Gastroesophageal sphincter (tissue), 4 donors: ENCODE results near the gene RAB19. TPM values are rescaled to one million over a fixed set of nuclear protein-coding genes. Genes with fewer than 3 reads are reported as not detected.
"Not testable (repeated sequence)": the region's sequence is repeated elsewhere in the genome, so short reads cannot be mapped to it uniquely, and the experiment has no call there.

Source experiments
- ATAC-seq: fragments of 150-250 bp; one replicate; pipeline ENCODE4 v1.9.1; 2016; ENCODE audit warnings: mild to moderate bottlenecking, moderate library complexity
- H3K27ac ChIP-seq, 4 donors: fragments of 200-600 bp; sonication (generic) in 3 of 4; 1 replicate in 3 of 4; 2 replicates in 1 of 4; pipeline ENCODE4 v1.5.1; 2016 to 2019
- H3K27me3 ChIP-seq: fragments of 200-600 bp; sonication (generic); one replicate; pipeline ENCODE4 v1.5.1; 2019
- H3K36me3 ChIP-seq, 2 donors: fragments of 200-600 bp; sonication (generic); one replicate each; pipeline ENCODE4 v1.5.1; 2019; ENCODE audit warnings: control low read depth in 1 of 2
- H3K4me1 ChIP-seq, 3 donors: fragments of 200-600 bp; sonication (generic); 1 replicate in 2 of 3; 2 replicates in 1 of 3; pipeline ENCODE4 v1.5.1; 2016 to 2019; ENCODE audit warnings: control low read depth in 2 of 3
- H3K4me3 ChIP-seq, 2 donors: fragments of 200-600 bp; sonication (generic); one replicate each; pipeline ENCODE4 v1.5.1; 2019; ENCODE audit warnings: mild to moderate bottlenecking in 1 of 2, moderate library complexity in 1 of 2
- H3K9me3 ChIP-seq, 3 donors: fragments of 200-600 bp; sonication (generic); one replicate each; pipeline ENCODE4 v1.5.1; 2017 to 2019; ENCODE audit warnings: control low read depth in 2 of 3
- EP300 ChIP-seq: sonication (generic); formaldehyde crosslinking; IDR thresholded peaks from one replicate; pipeline ENCODE4 v1.6.1; 2017; ENCODE audit warnings: antibody characterized with exemption, mild to moderate bottlenecking
- POLR2A ChIP-seq, 2 donors: fragments of 450-650 bp; IDR thresholded peaks; one replicate each; pipeline ENCODE4 v1.6.1; 2017; ENCODE audit warnings: antibody characterized with exemption in 2 of 2, mild to moderate bottlenecking in 2 of 2, moderate library complexity in 1 of 2
- POLR2AphosphoS5 ChIP-seq: sonication (generic); formaldehyde crosslinking; IDR thresholded peaks from one replicate; pipeline ENCODE4 v1.6.1; 2017; ENCODE audit warnings: antibody characterized with exemption
- WGBS, 2 donors: methylation state at CpG; one replicate each; pipeline ENCODE4 v1.1.5; 2018; ENCODE audit warnings: low coverage in 1 of 2; 5-methylcytosine and 5-hydroxymethylcytosine counted together
- total RNA-seq, 4 donors: library from RNA; depleted of rRNA; stranded (reverse); fragments of >200 nt; gene quantifications; one replicate each; pipeline ENCODE4 v1.1.0, GENCODE V29; 2016
- TF ChIP-seq, protein P1 (sequence below), 4 experiments: fragments of 200-600 bp in 2 of 4; fragments of 450-650 bp in 2 of 4; sonication (generic) in 1 of 4; IDR thresholded peaks; one replicate each; pipeline ENCODE4 v1.5.1; 2017 to 2019; ENCODE audit warnings: antibody characterized with exemption in 4 of 4, mild to moderate bottlenecking in 2 of 4, moderate library complexity in 2 of 4

RAB19 gene
- total RNA-seq, 4 donors from 2014 or later, result not detected

DNA sequence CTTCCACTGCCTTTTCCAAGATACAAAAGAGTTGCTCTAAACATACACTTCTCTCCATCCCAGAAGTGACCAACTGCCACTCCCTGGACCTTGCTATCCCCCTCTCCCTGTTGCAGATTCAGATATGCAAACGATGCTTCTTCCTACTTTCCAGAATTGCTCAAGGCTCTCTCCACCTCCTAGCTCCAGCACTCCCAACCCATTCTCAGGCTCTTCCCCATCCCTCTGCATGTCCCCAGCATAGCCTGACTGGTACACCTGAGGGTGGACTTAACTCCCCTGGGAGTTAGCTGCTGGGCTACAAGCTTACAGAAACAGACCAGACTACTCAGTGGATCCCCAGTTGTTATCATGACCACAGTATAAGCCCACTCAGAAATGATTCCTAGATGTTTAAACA lies 47.9 kb downstream of the RAB19 start:
- TF ChIP-seq, protein P1, sequence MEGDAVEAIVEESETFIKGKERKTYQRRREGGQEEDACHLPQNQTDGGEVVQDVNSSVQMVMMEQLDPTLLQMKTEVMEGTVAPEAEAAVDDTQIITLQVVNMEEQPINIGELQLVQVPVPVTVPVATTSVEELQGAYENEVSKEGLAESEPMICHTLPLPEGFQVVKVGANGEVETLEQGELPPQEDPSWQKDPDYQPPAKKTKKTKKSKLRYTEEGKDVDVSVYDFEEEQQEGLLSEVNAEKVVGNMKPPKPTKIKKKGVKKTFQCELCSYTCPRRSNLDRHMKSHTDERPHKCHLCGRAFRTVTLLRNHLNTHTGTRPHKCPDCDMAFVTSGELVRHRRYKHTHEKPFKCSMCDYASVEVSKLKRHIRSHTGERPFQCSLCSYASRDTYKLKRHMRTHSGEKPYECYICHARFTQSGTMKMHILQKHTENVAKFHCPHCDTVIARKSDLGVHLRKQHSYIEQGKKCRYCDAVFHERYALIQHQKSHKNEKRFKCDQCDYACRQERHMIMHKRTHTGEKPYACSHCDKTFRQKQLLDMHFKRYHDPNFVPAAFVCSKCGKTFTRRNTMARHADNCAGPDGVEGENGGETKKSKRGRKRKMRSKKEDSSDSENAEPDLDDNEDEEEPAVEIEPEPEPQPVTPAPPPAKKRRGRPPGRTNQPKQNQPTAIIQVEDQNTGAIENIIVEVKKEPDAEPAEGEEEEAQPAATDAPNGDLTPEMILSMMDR (IDR thresholded peaks at IDR 0.05), result no peak
- no peak for TF ChIP-seq POLR2AphosphoS5
- no peak for TF ChIP-seq EP300
- no peak for TF ChIP-seq POLR2A (IDR thresholded peaks at IDR 0.05)
- ATAC-seq, result no peak

DNA sequence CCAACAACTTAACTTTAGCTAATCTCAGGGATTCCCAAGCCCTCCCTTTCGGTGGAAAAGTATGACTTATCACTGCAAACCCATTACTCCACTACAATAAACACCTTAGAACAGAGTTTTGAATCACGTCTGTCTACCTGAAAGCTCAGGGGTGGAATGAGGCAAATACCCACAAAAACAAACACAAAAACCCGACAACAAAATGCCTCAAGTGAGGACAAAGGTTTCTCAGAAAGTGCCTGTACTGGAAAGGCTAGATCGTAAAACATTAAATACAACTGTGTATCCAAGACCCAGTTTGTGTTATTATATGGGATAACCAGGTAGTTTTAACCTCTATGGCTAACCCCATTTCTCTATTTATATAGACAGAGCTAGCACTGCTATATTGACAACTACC lies 49.4 kb downstream of the RAB19 start:
- WGBS, 2 donors, result 83 to 87% methylated on average over 2 to 4 of the region's 4 CpGs
- no peaks in the 10 kb centered on the region for H3K9me3 ChIP-seq
- no peaks in the 10 kb centered on the region for H3K4me1 ChIP-seq
- no peak overlapping the region for H3K4me3 ChIP-seq
- no peak for ATAC-seq
- no peak overlapping the region for H3K27ac ChIP-seq
- peaks cover 12 to 81% of the 10 kb centered on the region in 2 donors for H3K36me3 ChIP-seq
- TF ChIP-seq POLR2A (IDR thresholded peaks at IDR 0.05) (no peak), EP300 (no peak), POLR2AphosphoS5 (no peak)
- TF ChIP-seq, protein P1 (IDR thresholded peaks at IDR 0.05), result no peak
- no peaks in the 10 kb centered on the region for H3K27me3 ChIP-seq

More for the DNA sequence above, 47.9 kb downstream of the RAB19 start:
- no peaks in the 10 kb centered on the region for H3K27me3 ChIP-seq
- no peaks in the 10 kb centered on the region for H3K4me1 ChIP-seq
- WGBS, 2 donors, result 80 to 83% methylated on average over 1 of the region's 1 CpG
- no peak overlapping the region for H3K4me3 ChIP-seq
- H3K36me3 ChIP-seq, result peaks cover 12 to 65% of the 10 kb centered on the region in 2 donors
- H3K9me3 ChIP-seq, result no peaks in the 10 kb centered on the region
- no peak overlapping the region for H3K27ac ChIP-seq

DNA sequence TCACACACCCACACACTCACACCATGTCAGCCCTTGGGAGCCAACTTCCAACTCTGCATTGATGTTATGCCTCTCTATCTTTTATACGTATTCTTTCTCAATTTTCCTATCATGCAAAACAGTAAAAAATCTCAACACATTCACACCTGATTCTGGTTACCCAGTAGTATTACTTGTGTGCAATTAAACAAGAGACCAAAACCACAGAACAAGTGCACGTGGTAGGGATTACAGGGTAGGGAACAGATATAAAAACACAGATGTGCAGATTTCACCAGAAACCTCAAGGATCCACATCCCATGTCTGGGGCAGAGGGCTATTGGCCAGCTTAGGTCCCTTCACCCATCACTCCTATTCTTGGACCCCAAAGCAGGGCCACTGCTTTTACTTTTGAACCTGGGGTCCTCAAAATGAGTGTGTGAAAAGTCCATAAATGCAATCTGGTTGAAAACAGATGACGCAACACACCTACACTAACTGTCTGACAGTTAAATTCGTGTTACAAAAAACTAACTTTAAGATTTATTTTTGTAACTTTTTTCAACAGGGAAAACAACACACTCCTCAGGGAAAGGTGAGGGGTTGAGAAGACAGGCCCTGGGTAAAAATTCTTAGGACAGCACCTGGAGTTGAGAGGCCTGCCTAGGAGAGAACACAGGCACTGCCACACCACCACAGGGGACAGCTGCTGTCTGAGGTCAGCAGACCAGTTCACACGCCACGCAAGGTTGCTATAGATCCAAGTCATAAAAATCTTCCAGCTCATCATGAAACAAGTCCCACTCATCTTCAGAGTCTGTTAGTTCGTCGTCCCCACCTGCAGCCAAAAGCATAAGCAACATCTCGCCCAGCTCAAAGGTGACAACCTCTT lies 50.2 kb downstream of the RAB19 start:
- not testable (repeated sequence) for H3K4me3 ChIP-seq, ATAC-seq, H3K27ac ChIP-seq, H3K4me1 ChIP-seq, H3K9me3 ChIP-seq, H3K27me3 ChIP-seq
- 90 to 100% methylated on average over 3 to 8 of the region's 9 CpGs for WGBS, 2 donors
- H3K36me3 ChIP-seq, result peaks cover 12 to 87% of the 10 kb centered on the region in 2 donors

DNA sequence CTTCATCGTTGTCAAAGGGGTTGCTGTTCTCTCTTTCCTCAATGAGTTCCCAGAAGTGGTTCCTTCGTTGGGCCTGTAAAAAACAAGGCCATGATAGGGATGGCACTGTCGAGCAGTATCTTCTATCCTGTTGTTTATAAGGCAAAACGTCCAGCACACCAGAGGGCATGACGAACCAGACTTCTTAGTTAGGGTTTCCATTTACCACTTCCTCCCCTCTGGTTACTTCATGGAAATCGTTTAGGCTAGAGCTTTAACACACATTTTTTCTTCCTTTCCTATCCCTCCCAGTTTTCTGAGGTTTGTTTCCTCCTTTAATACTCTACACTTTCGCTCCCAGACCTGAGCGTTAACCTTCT lies 50.8 kb downstream of the RAB19 start:
- ATAC-seq, result no peak
- Histone ChIP-seq H3K4me3 (no peak overlapping the region), H3K9me3 (no peaks in the 10 kb centered on the region), H3K36me3 (peaks cover 12 to 86% of the 10 kb centered on the region in 2 donors), H3K27me3 (no peaks in the 10 kb centered on the region), H3K4me1 (no peaks in the 10 kb centered on the region), H3K27ac (no peak overlapping the region)
- no peak for TF ChIP-seq POLR2AphosphoS5
- TF ChIP-seq, protein P1 (IDR thresholded peaks at IDR 0.05), result no peak
- no peak for TF ChIP-seq POLR2A (IDR thresholded peaks at IDR 0.05)
- TF ChIP-seq EP300, result no peak
- WGBS, 2 donors, result 76 to 83% methylated on average over 3 to 8 of the region's 8 CpGs

DNA sequence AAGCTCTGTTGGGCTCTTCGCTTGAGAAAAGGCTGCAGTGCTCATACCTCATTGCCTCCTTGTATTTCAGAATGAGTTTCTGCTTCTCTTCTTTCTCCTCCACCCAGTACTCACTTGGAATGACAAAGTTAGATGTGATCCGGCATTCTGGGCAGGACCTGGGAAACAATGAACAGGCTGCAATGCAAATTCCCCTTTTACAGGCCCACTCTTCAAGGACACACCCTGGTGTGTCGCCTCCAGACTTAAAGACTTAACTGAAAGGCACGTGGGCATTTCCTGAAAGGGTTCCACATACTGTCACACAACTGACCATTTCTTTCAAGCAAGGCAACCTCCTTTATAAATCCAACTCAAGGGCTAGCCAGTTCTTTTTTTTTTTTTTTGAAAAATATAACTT lies 51.9 kb downstream of the RAB19 start:
- H3K9me3 ChIP-seq, result no peaks in the 10 kb centered on the region
- H3K27me3 ChIP-seq, result no peaks in the 10 kb centered on the region
- no peak for ATAC-seq
- peaks cover 12 to 92% of the 10 kb centered on the region in 2 donors for H3K36me3 ChIP-seq
- no peak overlapping the region for H3K4me3 ChIP-seq
- WGBS, 2 donors, result 71 to 73% methylated on average over 4 of the region's 4 CpGs
- H3K27ac ChIP-seq, result no peak overlapping the region
- TF ChIP-seq, protein P1 (IDR thresholded peaks at IDR 0.05), result no peak
- TF ChIP-seq POLR2AphosphoS5 (no peak), EP300 (no peak), POLR2A (IDR thresholded peaks at IDR 0.05) (no peak)
- H3K4me1 ChIP-seq, result no peaks in the 10 kb centered on the region
